Measurements from ENCODE around the gene ACOXL. TPM values are rescaled to one million over a fixed set of nuclear protein-coding genes. Genes with fewer than 3 reads are reported as not detected.
A peak's percentile ranks its signal among the peaks of the same experiment; 100 is the strongest.

The ACOXL gene
- total and polyA plus RNA-seq, 2 experiments from 2014 or later = not detected

- H3K4me3 ChIP-seq = no peak overlapping the region
- no peaks in the 10 kb centered on the region for H3F3A ChIP-seq (ENCODE audit: insufficient read depth)
- H4K20me1 ChIP-seq (ENCODE audit: insufficient read depth) = no peaks in the 10 kb centered on the region
- no peak overlapping the region for H3K27ac ChIP-seq
- no peak overlapping the region for H2AFZ ChIP-seq
- DNase-seq = no peak
- no peaks in the 10 kb centered on the region for H3K79me2 ChIP-seq (ENCODE audit: insufficient read depth)
- H3K9me2 ChIP-seq (ENCODE audit: insufficient read depth) = no peaks in the 10 kb centered on the region
- no peaks in the 10 kb centered on the region for H3K9me3 ChIP-seq (ENCODE audit: low read depth)
- H3K4me1 ChIP-seq (ENCODE audit: insufficient read depth) = no peaks in the 10 kb centered on the region
- H3K4me2 ChIP-seq (ENCODE audit: unreplicated experiment) = no peak overlapping the region
- WGBS, 2 experiments (ENCODE audit: low coverage in 1 of 2, low lambda C conversion rate in 2 of 2, missing lambda C conversion rate in 2 of 2) = 96 to 98% methylated on average over 2 of the region's 2 CpGs
- H3K27me3 ChIP-seq (replicated peaks; ENCODE audit: insufficient read depth) = no peaks in the 10 kb centered on the region
- TF ChIP-seq EZH2phosphoT487 (IDR thresholded peaks at IDR 0.05; ENCODE audit: insufficient read depth, low read depth) (no peak), EZH2 (IDR thresholded peaks at IDR 0.05; ENCODE audit: insufficient read depth, poor library complexity, severe bottlenecking) (no peak)
- in situ Hi-C loops (cut with MboI) = no loop called here
- no peak overlapping the region for H3K9ac ChIP-seq
- no peaks in the 10 kb centered on the region for H3K36me3 ChIP-seq (ENCODE audit: low read depth)
These were observed 401.7 kb downstream of the ACOXL start for GRCh38 chr2:111134055-111134454.

- Histone ChIP-seq H3F3A (ENCODE audit: insufficient read depth) (no peaks in the 10 kb centered on the region), H3K9ac (no peak overlapping the region), H3K27ac (no peak overlapping the region), H3K79me2 (ENCODE audit: insufficient read depth) (no peaks in the 10 kb centered on the region), H3K27me3 (replicated peaks; ENCODE audit: insufficient read depth) (no peaks in the 10 kb centered on the region), H3K9me3 (ENCODE audit: low read depth) (no peaks in the 10 kb centered on the region), H4K20me1 (ENCODE audit: insufficient read depth) (no peaks in the 10 kb centered on the region), H2AFZ (no peak overlapping the region), H3K36me3 (ENCODE audit: low read depth) (no peaks in the 10 kb centered on the region), H3K4me2 (ENCODE audit: unreplicated experiment) (no peak overlapping the region), H3K9me2 (ENCODE audit: insufficient read depth) (no peaks in the 10 kb centered on the region), H3K4me3 (no peak overlapping the region), H3K4me1 (ENCODE audit: insufficient read depth) (no peaks in the 10 kb centered on the region)
- in situ Hi-C loops (cut with MboI) = no loop called here
- DNase-seq = no peak
- 96 to 98% methylated on average over 3 of the region's 3 CpGs for WGBS, 2 experiments (ENCODE audit: low coverage in 1 of 2, low lambda C conversion rate in 2 of 2, missing lambda C conversion rate in 2 of 2)
- no peak for TF ChIP-seq EZH2 (IDR thresholded peaks at IDR 0.05; ENCODE audit: insufficient read depth, poor library complexity, severe bottlenecking)
- no peak for TF ChIP-seq EZH2phosphoT487 (IDR thresholded peaks at IDR 0.05; ENCODE audit: insufficient read depth, low read depth)
These were observed 403.0 kb downstream of the ACOXL start for GRCh38 chr2:111135237-111135909.

GRCh38 chr2:111135910-111136297 is 403.5 kb downstream of the ACOXL start:
- no peaks in the 10 kb centered on the region for H3F3A ChIP-seq (ENCODE audit: insufficient read depth)
- H3K9ac ChIP-seq = no peak overlapping the region
- 76 to 80% methylated on average over 9 of the region's 9 CpGs for WGBS, 2 experiments (ENCODE audit: low coverage in 1 of 2, low lambda C conversion rate in 2 of 2, missing lambda C conversion rate in 2 of 2)
- H3K9me2 ChIP-seq (ENCODE audit: insufficient read depth) = no peaks in the 10 kb centered on the region
- H4K20me1 ChIP-seq (ENCODE audit: insufficient read depth) = no peaks in the 10 kb centered on the region
- no peak overlapping the region for H3K4me3 ChIP-seq
- no peaks in the 10 kb centered on the region for H3K79me2 ChIP-seq (ENCODE audit: insufficient read depth)
- H3K4me2 ChIP-seq (ENCODE audit: unreplicated experiment) = no peak overlapping the region
- H3K9me3 ChIP-seq (ENCODE audit: low read depth) = no peaks in the 10 kb centered on the region
- no peaks in the 10 kb centered on the region for H3K27me3 ChIP-seq (replicated peaks; ENCODE audit: insufficient read depth)
- peak; percentile 4 for DNase-seq
- in situ Hi-C loops (cut with MboI) = no loop called here
- TF ChIP-seq EZH2phosphoT487 (IDR thresholded peaks at IDR 0.05; ENCODE audit: insufficient read depth, low read depth) (no peak), EZH2 (IDR thresholded peaks at IDR 0.05; ENCODE audit: insufficient read depth, poor library complexity, severe bottlenecking) (no peak)
- H3K4me1 ChIP-seq (ENCODE audit: insufficient read depth) = no peaks in the 10 kb centered on the region
- H2AFZ ChIP-seq = no peak overlapping the region
- no peak overlapping the region for H3K27ac ChIP-seq
- no peaks in the 10 kb centered on the region for H3K36me3 ChIP-seq (ENCODE audit: low read depth)

- no peaks in the 10 kb centered on the region for H3K4me1 ChIP-seq (ENCODE audit: insufficient read depth)
- H3K9me3 ChIP-seq (ENCODE audit: low read depth) = no peaks in the 10 kb centered on the region
- H3K27me3 ChIP-seq (replicated peaks; ENCODE audit: insufficient read depth) = no peaks in the 10 kb centered on the region
- no peaks in the 10 kb centered on the region for H3F3A ChIP-seq (ENCODE audit: insufficient read depth)
- TF ChIP-seq EZH2phosphoT487 (IDR thresholded peaks at IDR 0.05; ENCODE audit: insufficient read depth, low read depth) (no peak), EZH2 (IDR thresholded peaks at IDR 0.05; ENCODE audit: insufficient read depth, poor library complexity, severe bottlenecking) (no peak)
- WGBS, 2 experiments (ENCODE audit: low coverage in 1 of 2, low lambda C conversion rate in 2 of 2, missing lambda C conversion rate in 2 of 2) = 95 to 99% methylated on average over 5 of the region's 5 CpGs
- no peaks in the 10 kb centered on the region for H3K36me3 ChIP-seq (ENCODE audit: low read depth)
- H3K9ac ChIP-seq = no peak overlapping the region
- no peak overlapping the region for H2AFZ ChIP-seq
- H3K4me2 ChIP-seq (ENCODE audit: unreplicated experiment) = no peak overlapping the region
- H4K20me1 ChIP-seq (ENCODE audit: insufficient read depth) = no peaks in the 10 kb centered on the region
- no peak overlapping the region for H3K27ac ChIP-seq
- in situ Hi-C loops (cut with MboI) = no loop called here
- H3K79me2 ChIP-seq (ENCODE audit: insufficient read depth) = no peaks in the 10 kb centered on the region
- H3K4me3 ChIP-seq = no peak overlapping the region
- no peak for DNase-seq
- no peaks in the 10 kb centered on the region for H3K9me2 ChIP-seq (ENCODE audit: insufficient read depth)
These were observed 406.5 kb downstream of the ACOXL start for GRCh38 chr2:111138839-111139238.
